HEK293 (cell line): ENCODE data around the gene PTPRK.

Experiments used
- MZF1 ChIP-seq: fragments of 450-650 bp; formaldehyde crosslinking; IDR thresholded peaks from 2 replicates; pipeline ENCODE4 v1.5.1; 2017; ENCODE audit warnings: missing biosample characterization, missing genetic modification characterization, borderline replicate concordance
- PRDM1 ChIP-seq: fragments of 450-650 bp; formaldehyde crosslinking; IDR thresholded peaks from 2 replicates; pipeline ENCODE4; 2016; ENCODE audit warnings: missing biosample characterization, missing genetic modification characterization
- ZBTB21 ChIP-seq: fragments of 450-650 bp; formaldehyde crosslinking; IDR thresholded peaks from 2 replicates; pipeline ENCODE4 v1.5.1; 2017; ENCODE audit warnings: missing biosample characterization, missing genetic modification characterization
- ZEB2 ChIP-seq: fragments of 450-650 bp; formaldehyde crosslinking; IDR thresholded peaks from 2 replicates; pipeline ENCODE4 v1.5.1; 2016; ENCODE audit warnings: missing biosample characterization, missing genetic modification characterization
- ZFP41 ChIP-seq: fragments of 450-650 bp; formaldehyde crosslinking; IDR thresholded peaks from 2 replicates; pipeline ENCODE4 v1.5.1; 2016; ENCODE audit warnings: missing biosample characterization, missing genetic modification characterization, borderline replicate concordance
- ZNF10 ChIP-seq: fragments of 450-650 bp; formaldehyde crosslinking; IDR thresholded peaks from 2 replicates; pipeline ENCODE4 v1.5.1; 2017; ENCODE audit warnings: missing biosample characterization, missing genetic modification characterization
- ZNF121 ChIP-seq: fragments of 450-650 bp; formaldehyde crosslinking; IDR thresholded peaks from 2 replicates; pipeline ENCODE4 v1.5.1; 2016; ENCODE audit warnings: missing biosample characterization, missing genetic modification characterization
- ZNF19 ChIP-seq: fragments of 450-650 bp; formaldehyde crosslinking; IDR thresholded peaks from 2 replicates; pipeline ENCODE4; 2016; ENCODE audit warnings: missing biosample characterization, missing genetic modification characterization, low read depth
- ZNF23 ChIP-seq: fragments of 450-650 bp; formaldehyde crosslinking; IDR thresholded peaks from 2 replicates; pipeline ENCODE4 v1.5.1; 2016; ENCODE audit warnings: missing biosample characterization, missing genetic modification characterization, borderline replicate concordance
- ZNF24 ChIP-seq: fragments of 450-650 bp; formaldehyde crosslinking; IDR thresholded peaks from 2 replicates; pipeline ENCODE4 v1.5.1; 2016; ENCODE audit warnings: missing biosample characterization, missing genetic modification characterization
- ZNF292 ChIP-seq: fragments of 450-650 bp; formaldehyde crosslinking; IDR thresholded peaks from 2 replicates; pipeline ENCODE4 v1.5.1; 2016; ENCODE audit warnings: low read depth, missing biosample characterization, missing genetic modification characterization, borderline replicate concordance
- ZNF302 ChIP-seq: fragments of 450-650 bp; formaldehyde crosslinking; IDR thresholded peaks from 2 replicates; pipeline ENCODE4 v1.5.1; 2016; ENCODE audit warnings: missing biosample characterization, missing genetic modification characterization, low read depth
- ZNF311 ChIP-seq: fragments of 450-650 bp; formaldehyde crosslinking; IDR thresholded peaks from 2 replicates; pipeline ENCODE4 v1.5.1; 2017; ENCODE audit warnings: missing biosample characterization, missing genetic modification characterization, borderline replicate concordance
- ZNF354C ChIP-seq: fragments of 450-650 bp; formaldehyde crosslinking; IDR thresholded peaks from 2 replicates; pipeline ENCODE4 v1.5.1; 2016; ENCODE audit warnings: missing biosample characterization, missing genetic modification characterization, low read depth, borderline replicate concordance
- ZNF366 ChIP-seq: fragments of 450-650 bp; formaldehyde crosslinking; conservative IDR thresholded peaks from 2 replicates; pipeline ENCODE4 v1.5.1; 2016; ENCODE audit warnings: missing biosample characterization, missing genetic modification characterization
- ZNF391 ChIP-seq: fragments of 450-650 bp; formaldehyde crosslinking; IDR thresholded peaks from 2 replicates; pipeline ENCODE4 v1.5.1; 2016; ENCODE audit warnings: low read depth, missing biosample characterization, missing genetic modification characterization, borderline replicate concordance
- ZNF473 ChIP-seq: fragments of 450-650 bp; formaldehyde crosslinking; IDR thresholded peaks from 2 replicates; pipeline ENCODE4 v1.5.1; 2017; ENCODE audit warnings: missing biosample characterization, missing genetic modification characterization
- ZNF585B ChIP-seq: fragments of 450-650 bp; formaldehyde crosslinking; IDR thresholded peaks from 2 replicates; pipeline ENCODE4 v1.5.1; 2016; ENCODE audit warnings: missing biosample characterization, missing genetic modification characterization
- ZNF670 ChIP-seq: fragments of 450-650 bp; formaldehyde crosslinking; IDR thresholded peaks from 2 replicates; pipeline ENCODE4 v1.5.1; 2016; ENCODE audit warnings: missing biosample characterization, missing genetic modification characterization, low read depth
- ZNF677 ChIP-seq: fragments of 450-650 bp; IDR thresholded peaks from 2 replicates; pipeline ENCODE4 v1.5.0; 2018; ENCODE audit warnings: missing biosample characterization, mild to moderate bottlenecking, missing genetic modification characterization, moderate library complexity
- ZSCAN16 ChIP-seq: fragments of 450-650 bp; formaldehyde crosslinking; IDR thresholded peaks from 2 replicates; pipeline ENCODE4 v1.5.1; 2016; ENCODE audit warnings: missing biosample characterization, missing genetic modification characterization
- ZSCAN30 ChIP-seq: fragments of 450-650 bp; IDR thresholded peaks from 2 replicates; pipeline ENCODE4 v1.5.1; 2018; ENCODE audit warnings: missing biosample characterization, mild to moderate bottlenecking, missing genetic modification characterization, moderate library complexity
- TF ChIP-seq, protein P1 (sequence below): fragments of 450-650 bp; formaldehyde crosslinking; IDR thresholded peaks from 2 replicates; pipeline ENCODE4 v1.5.1; 2017; ENCODE audit warnings: missing biosample characterization, missing genetic modification characterization
- TF ChIP-seq, protein P2 (sequence below): fragments of 450-650 bp; IDR thresholded peaks from 2 replicates; pipeline ENCODE4 v1.5.1; 2018; ENCODE audit warnings: missing biosample characterization, mild to moderate bottlenecking, missing genetic modification characterization
- TF ChIP-seq, protein P3 (sequence below): fragments of 450-650 bp; formaldehyde crosslinking; IDR thresholded peaks from 2 replicates; pipeline ENCODE4 v1.5.1; 2016; ENCODE audit warnings: missing biosample characterization, missing genetic modification characterization, low read depth
- TF ChIP-seq, protein P4 (sequence below): fragments of 450-650 bp; formaldehyde crosslinking; IDR thresholded peaks from 2 replicates; pipeline ENCODE4 v1.5.1; 2016; ENCODE audit warnings: missing biosample characterization, missing genetic modification characterization, low read depth
- TF ChIP-seq, protein P5 (sequence below): fragments of 450-650 bp; formaldehyde crosslinking; IDR thresholded peaks from 2 replicates; pipeline ENCODE4 v1.5.1; 2016; ENCODE audit warnings: missing biosample characterization, missing genetic modification characterization, borderline replicate concordance

Gene PTPRK

DNA sequence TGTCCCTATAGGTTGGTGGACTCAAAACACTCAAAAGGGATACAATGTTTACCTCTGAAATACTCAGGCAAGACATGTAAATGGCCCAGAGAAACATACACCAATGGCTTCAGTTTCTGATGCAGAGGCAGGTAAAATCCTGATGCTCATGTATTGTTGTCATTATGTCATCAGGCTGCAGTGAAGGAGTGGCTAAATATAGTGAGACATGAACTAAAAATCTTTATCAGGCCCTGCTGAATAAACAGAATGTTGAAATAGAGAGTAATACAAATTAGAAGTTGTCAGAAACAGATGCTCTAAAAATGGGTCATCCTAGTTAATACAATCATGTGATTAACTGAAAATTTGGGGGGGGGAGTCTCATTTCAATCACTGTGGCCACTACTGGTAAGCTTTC lies 20.4 kb downstream of the PTPRK start (continued):
- TF ChIP-seq ZNF24 (tag by site-specific recombination) (0 out of 2 replicates have a peak, but pooled peaks have one; percentile 22), ZNF23 (tag by site-specific recombination) (no peak), PRDM1 (tag by site-specific recombination) (no peak), ZNF677 (tag by site-specific recombination) (no peak), MZF1 (tag by site-specific recombination) (no peak), ZNF311 (tag by site-specific recombination) (no peak), ZFP41 (no peak), ZNF585B (tag by site-specific recombination) (no peak), ZNF670 (tag by site-specific recombination) (no peak), ZEB2 (tag by site-specific recombination) (no peak), ZNF292 (no peak), ZNF121 (tag by site-specific recombination) (no peak), ZNF19 (tag by site-specific recombination) (no peak), ZSCAN16 (tag by site-specific recombination) (no peak), ZNF354C (tag by site-specific recombination) (no peak), ZNF302 (tag by site-specific recombination) (no peak), ZNF473 (tag by site-specific recombination) (no peak), ZNF391 (tag by site-specific recombination) (no peak), ZNF366 (tag by site-specific recombination) (no peak), ZNF10 (no peak), ZSCAN30 (tag by site-specific recombination) (no peak), ZBTB21 (no peak)
- TF ChIP-seq, protein P1, sequence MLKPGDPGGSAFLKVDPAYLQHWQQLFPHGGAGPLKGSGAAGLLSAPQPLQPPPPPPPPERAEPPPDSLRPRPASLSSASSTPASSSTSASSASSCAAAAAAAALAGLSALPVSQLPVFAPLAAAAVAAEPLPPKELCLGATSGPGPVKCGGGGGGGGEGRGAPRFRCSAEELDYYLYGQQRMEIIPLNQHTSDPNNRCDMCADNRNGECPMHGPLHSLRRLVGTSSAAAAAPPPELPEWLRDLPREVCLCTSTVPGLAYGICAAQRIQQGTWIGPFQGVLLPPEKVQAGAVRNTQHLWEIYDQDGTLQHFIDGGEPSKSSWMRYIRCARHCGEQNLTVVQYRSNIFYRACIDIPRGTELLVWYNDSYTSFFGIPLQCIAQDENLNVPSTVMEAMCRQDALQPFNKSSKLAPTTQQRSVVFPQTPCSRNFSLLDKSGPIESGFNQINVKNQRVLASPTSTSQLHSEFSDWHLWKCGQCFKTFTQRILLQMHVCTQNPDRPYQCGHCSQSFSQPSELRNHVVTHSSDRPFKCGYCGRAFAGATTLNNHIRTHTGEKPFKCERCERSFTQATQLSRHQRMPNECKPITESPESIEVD (tag by site-specific recombination) = peak; percentile 33; the same call in 1 of the 2 replicates
- TF ChIP-seq, protein P2, sequence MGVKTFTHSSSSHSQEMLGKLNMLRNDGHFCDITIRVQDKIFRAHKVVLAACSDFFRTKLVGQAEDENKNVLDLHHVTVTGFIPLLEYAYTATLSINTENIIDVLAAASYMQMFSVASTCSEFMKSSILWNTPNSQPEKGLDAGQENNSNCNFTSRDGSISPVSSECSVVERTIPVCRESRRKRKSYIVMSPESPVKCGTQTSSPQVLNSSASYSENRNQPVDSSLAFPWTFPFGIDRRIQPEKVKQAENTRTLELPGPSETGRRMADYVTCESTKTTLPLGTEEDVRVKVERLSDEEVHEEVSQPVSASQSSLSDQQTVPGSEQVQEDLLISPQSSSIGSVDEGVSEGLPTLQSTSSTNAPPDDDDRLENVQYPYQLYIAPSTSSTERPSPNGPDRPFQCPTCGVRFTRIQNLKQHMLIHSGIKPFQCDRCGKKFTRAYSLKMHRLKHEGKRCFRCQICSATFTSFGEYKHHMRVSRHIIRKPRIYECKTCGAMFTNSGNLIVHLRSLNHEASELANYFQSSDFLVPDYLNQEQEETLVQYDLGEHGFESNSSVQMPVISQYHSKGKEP = 0 out of 2 replicates have a peak, but pooled peaks have one; percentile 11
- TF ChIP-seq, protein P3, sequence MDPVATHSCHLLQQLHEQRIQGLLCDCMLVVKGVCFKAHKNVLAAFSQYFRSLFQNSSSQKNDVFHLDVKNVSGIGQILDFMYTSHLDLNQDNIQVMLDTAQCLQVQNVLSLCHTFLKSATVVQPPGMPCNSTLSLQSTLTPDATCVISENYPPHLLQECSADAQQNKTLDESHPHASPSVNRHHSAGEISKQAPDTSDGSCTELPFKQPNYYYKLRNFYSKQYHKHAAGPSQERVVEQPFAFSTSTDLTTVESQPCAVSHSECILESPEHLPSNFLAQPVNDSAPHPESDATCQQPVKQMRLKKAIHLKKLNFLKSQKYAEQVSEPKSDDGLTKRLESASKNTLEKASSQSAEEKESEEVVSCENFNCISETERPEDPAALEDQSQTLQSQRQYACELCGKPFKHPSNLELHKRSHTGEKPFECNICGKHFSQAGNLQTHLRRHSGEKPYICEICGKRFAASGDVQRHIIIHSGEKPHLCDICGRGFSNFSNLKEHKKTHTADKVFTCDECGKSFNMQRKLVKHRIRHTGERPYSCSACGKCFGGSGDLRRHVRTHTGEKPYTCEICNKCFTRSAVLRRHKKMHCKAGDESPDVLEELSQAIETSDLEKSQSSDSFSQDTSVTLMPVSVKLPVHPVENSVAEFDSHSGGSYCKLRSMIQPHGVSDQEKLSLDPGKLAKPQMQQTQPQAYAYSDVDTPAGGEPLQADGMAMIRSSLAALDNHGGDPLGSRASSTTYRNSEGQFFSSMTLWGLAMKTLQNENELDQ (tag by site-specific recombination) = no peak
- TF ChIP-seq, protein P4, sequence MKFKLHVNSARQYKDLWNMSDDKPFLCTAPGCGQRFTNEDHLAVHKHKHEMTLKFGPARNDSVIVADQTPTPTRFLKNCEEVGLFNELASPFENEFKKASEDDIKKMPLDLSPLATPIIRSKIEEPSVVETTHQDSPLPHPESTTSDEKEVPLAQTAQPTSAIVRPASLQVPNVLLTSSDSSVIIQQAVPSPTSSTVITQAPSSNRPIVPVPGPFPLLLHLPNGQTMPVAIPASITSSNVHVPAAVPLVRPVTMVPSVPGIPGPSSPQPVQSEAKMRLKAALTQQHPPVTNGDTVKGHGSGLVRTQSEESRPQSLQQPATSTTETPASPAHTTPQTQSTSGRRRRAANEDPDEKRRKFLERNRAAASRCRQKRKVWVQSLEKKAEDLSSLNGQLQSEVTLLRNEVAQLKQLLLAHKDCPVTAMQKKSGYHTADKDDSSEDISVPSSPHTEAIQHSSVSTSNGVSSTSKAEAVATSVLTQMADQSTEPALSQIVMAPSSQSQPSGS (tag by site-specific recombination) = peak; percentile 47
- TF ChIP-seq, protein P5, sequence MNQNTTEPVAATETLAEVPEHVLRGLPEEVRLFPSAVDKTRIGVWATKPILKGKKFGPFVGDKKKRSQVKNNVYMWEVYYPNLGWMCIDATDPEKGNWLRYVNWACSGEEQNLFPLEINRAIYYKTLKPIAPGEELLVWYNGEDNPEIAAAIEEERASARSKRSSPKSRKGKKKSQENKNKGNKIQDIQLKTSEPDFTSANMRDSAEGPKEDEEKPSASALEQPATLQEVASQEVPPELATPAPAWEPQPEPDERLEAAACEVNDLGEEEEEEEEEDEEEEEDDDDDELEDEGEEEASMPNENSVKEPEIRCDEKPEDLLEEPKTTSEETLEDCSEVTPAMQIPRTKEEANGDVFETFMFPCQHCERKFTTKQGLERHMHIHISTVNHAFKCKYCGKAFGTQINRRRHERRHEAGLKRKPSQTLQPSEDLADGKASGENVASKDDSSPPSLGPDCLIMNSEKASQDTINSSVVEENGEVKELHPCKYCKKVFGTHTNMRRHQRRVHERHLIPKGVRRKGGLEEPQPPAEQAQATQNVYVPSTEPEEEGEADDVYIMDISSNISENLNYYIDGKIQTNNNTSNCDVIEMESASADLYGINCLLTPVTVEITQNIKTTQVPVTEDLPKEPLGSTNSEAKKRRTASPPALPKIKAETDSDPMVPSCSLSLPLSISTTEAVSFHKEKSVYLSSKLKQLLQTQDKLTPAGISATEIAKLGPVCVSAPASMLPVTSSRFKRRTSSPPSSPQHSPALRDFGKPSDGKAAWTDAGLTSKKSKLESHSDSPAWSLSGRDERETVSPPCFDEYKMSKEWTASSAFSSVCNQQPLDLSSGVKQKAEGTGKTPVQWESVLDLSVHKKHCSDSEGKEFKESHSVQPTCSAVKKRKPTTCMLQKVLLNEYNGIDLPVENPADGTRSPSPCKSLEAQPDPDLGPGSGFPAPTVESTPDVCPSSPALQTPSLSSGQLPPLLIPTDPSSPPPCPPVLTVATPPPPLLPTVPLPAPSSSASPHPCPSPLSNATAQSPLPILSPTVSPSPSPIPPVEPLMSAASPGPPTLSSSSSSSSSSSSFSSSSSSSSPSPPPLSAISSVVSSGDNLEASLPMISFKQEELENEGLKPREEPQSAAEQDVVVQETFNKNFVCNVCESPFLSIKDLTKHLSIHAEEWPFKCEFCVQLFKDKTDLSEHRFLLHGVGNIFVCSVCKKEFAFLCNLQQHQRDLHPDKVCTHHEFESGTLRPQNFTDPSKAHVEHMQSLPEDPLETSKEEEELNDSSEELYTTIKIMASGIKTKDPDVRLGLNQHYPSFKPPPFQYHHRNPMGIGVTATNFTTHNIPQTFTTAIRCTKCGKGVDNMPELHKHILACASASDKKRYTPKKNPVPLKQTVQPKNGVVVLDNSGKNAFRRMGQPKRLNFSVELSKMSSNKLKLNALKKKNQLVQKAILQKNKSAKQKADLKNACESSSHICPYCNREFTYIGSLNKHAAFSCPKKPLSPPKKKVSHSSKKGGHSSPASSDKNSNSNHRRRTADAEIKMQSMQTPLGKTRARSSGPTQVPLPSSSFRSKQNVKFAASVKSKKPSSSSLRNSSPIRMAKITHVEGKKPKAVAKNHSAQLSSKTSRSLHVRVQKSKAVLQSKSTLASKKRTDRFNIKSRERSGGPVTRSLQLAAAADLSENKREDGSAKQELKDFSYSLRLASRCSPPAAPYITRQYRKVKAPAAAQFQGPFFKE = no peak
